ENCODE data around the gene STX18.

STX18 gene

DNA sequence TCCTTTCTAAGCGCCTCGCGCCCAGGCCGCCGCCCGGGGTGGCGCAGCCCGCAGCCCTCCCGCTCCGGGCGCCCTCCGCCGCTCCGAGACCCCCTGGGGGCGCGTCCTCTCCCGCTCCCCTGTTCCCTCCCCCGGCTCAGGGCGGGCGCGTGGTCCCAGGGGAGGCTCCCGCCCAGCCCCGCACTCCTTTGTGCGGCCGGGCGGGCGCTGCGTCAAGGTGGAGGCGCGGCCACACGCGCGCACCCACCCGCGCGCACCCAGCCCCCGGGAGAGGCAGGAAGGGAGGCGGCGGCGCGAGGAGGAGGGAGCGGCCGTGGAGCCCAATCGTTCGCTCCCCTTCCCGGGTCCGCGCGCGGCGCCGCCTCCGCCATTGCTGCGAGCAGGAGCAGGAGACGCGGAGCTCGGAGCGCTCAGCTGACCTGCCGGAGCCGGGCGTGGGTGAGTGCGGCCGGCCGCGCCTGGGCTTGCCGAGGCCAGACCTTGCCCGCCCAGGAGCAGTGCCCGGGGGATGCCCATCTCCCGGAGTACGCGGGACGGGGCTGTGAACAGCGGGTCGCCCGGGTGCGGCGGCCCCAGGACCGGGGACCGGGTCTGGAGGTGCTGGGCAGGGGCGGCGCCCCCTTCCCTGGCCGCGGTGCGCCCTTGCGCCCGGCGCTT lies 155.0 kb downstream of the STX18 start, which contains the start of gene NSG1:
Gene NSG1, plus strand, starts transcription at position 367 of the 657 bp plus-strand sequence. CDS start 528 bp downstream, outside the sequence.
- H3K9me3 ChIP-seq (ENCODE audit: severe bottlenecking), result no peaks in the 10 kb centered on the region
- DNase-seq, result no peak
- TF ChIP-seq, protein P1, sequence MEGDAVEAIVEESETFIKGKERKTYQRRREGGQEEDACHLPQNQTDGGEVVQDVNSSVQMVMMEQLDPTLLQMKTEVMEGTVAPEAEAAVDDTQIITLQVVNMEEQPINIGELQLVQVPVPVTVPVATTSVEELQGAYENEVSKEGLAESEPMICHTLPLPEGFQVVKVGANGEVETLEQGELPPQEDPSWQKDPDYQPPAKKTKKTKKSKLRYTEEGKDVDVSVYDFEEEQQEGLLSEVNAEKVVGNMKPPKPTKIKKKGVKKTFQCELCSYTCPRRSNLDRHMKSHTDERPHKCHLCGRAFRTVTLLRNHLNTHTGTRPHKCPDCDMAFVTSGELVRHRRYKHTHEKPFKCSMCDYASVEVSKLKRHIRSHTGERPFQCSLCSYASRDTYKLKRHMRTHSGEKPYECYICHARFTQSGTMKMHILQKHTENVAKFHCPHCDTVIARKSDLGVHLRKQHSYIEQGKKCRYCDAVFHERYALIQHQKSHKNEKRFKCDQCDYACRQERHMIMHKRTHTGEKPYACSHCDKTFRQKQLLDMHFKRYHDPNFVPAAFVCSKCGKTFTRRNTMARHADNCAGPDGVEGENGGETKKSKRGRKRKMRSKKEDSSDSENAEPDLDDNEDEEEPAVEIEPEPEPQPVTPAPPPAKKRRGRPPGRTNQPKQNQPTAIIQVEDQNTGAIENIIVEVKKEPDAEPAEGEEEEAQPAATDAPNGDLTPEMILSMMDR (IDR thresholded peaks at IDR 0.05; ENCODE audit: low read depth, low read length), result no peak
- no peak within 1 kb of the TSS for H3K27ac ChIP-seq
- no peaks in the 10 kb centered on the region for H3K36me3 ChIP-seq
- peaks cover 89% of the 10 kb centered on the region for H3K27me3 ChIP-seq (ENCODE audit: insufficient read depth, low read depth, severe bottlenecking)
- peak within 1 kb of the TSS; percentile 38 for H3K4me3 ChIP-seq (ENCODE audit: low read depth, low read length)

DNA sequence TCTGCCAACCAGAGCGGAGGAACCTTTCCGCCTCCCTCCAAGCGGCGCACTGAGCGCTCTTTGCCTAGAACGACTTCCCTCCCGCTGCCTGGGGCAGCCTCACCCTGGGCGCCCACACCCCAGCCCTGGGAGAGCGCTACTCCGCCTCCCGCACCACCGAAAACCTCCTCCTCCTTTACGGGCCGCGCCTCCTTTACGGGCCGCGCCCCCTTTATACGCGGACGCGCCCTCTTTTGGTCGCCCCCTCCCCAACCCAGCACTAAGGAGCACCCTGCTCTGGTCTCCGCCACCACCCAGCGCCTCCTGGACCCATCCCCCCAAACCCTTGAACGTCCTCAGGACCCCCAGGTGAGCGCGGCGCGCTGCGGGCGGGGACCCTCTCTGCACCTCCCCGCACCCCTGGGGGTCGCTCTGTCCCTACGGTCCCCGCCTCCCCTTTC lies 155.5 kb downstream of the STX18 start:
- DNase-seq, result no peak
- TF ChIP-seq, protein P1 (IDR thresholded peaks at IDR 0.05; ENCODE audit: low read depth, low read length), result no peak

DNA sequence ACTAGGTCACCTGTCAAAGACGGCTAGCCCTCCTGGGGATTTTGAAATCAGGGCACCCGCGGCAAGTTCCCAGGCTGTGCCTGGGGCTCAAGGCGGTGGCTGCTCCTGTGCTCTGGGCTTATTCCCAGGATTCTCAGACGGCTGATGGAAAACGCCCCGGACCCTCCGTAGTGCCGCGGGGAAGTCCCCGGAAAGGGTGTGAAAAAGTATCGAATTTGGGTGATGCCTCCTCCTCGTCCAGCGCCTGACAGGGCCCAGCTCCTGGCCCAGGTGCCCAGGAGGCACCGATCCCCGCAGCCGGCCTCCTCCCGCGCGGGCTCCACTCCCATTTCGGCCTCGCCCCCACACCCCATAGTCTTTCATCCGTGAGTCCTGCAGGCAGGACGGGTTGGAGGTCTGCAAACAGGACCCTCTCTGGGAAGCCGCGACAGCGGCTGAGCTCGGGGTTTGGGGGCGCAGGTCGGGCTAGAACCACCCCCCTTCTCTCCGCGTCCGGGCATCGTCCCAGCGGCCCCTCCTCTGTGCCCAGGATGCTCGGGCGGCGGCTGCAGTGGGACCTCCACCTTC lies 156.0 kb downstream of the STX18 start:
- no peak for DNase-seq
- Histone ChIP-seq H3K27me3 (ENCODE audit: insufficient read depth, low read depth, severe bottlenecking) (peaks cover 83% of the 10 kb centered on the region), H3K27ac (no peak overlapping the region), H3K9me3 (ENCODE audit: severe bottlenecking) (no peaks in the 10 kb centered on the region), H3K36me3 (no peaks in the 10 kb centered on the region), H3K4me3 (ENCODE audit: low read depth, low read length) (peak overlapping the region; percentile 38; the same call in 1 of the 2 replicates)
- TF ChIP-seq, protein P1 (IDR thresholded peaks at IDR 0.05; ENCODE audit: low read depth, low read length), result no peak

More for the DNA sequence above, 155.5 kb downstream of the STX18 start:
- peaks cover 84% of the 10 kb centered on the region for H3K27me3 ChIP-seq (ENCODE audit: insufficient read depth, low read depth, severe bottlenecking)
- peak overlapping the region; percentile 38 for H3K4me3 ChIP-seq (ENCODE audit: low read depth, low read length)
- H3K36me3 ChIP-seq, result no peaks in the 10 kb centered on the region
- H3K27ac ChIP-seq, result no peak overlapping the region
- no peaks in the 10 kb centered on the region for H3K9me3 ChIP-seq (ENCODE audit: severe bottlenecking)

DNA sequence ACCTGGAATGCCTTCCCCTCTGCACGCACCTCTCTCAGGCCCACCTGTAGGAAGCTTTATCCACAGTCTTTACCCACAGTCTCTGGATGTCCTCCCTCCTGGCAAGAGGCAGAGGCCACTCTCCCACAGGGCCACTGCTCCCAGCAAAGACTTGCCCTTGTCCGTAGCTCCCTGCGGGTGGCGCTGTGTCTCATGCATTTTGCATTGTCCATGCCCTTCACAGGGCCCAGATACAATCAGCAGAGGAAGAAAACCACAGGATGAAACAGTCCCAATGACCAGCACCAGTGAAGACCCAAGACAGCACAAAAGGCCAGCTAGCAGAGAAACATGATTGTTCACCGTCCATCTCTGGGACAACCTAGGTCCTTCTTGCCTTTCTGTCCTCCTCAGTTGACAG lies 157.0 kb downstream of the STX18 start:
- H3K4me3 ChIP-seq (ENCODE audit: low read depth, low read length), result no peak overlapping the region
- no peaks in the 10 kb centered on the region for H3K36me3 ChIP-seq
- H3K9me3 ChIP-seq (ENCODE audit: severe bottlenecking), result no peaks in the 10 kb centered on the region
- peaks cover 83% of the 10 kb centered on the region for H3K27me3 ChIP-seq (ENCODE audit: insufficient read depth, low read depth, severe bottlenecking)
- H3K27ac ChIP-seq, result no peak overlapping the region
- peak; percentile 78 for DNase-seq
- TF ChIP-seq, protein P1 (IDR thresholded peaks at IDR 0.05; ENCODE audit: low read depth, low read length), result peak; percentile 94

DNA sequence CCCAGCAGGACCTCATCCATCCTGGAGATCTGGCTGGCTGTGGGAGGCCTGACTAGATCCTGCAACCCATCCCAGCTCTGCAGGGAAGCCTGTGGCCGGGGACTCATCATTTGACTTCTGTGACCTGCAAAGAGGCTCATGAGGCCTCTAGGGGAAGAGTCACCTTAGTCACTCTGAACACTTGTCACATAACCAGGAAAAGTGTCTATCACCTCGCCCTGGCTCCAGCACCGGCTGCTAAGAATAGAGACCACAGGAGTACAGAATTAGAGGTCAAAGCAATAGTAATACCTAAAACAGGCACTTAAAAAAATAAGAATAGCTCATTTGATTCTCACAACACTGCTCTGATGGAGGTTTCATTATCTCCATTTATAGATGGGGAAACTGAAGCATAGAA lies 158.8 kb downstream of the STX18 start:
- H3K4me3 ChIP-seq (ENCODE audit: low read depth, low read length), result no peak overlapping the region
- H3K36me3 ChIP-seq, result no peaks in the 10 kb centered on the region
- TF ChIP-seq, protein P1 (IDR thresholded peaks at IDR 0.05; ENCODE audit: low read depth, low read length), result no peak
- DNase-seq, result no peak
- no peak overlapping the region for H3K27ac ChIP-seq
- H3K9me3 ChIP-seq (ENCODE audit: severe bottlenecking), result no peaks in the 10 kb centered on the region
- H3K27me3 ChIP-seq (ENCODE audit: insufficient read depth, low read depth, severe bottlenecking), result peaks cover 69% of the 10 kb centered on the region

Measured in WERI-Rb-1 (cell line).